SU-DHL-6 (cell line): ENCODE results near the gene B4GALNT4.

Source experiments
- EZH2phosphoT487 ChIP-seq: fragments of 200-600 bp; sonication (generic), shearing (Covaris generic); conservative IDR thresholded peaks from 2 replicates; pipeline ENCODE4 v1.6.1; 2018; ENCODE audit warnings: mild to moderate bottlenecking, antibody characterized with exemption, low read length, moderate library complexity, mixed read lengths
- TF ChIP-seq, protein P1 (sequence below): fragments of 200-600 bp; sonication (generic); IDR thresholded peaks from one replicate; pipeline ENCODE4 v1.5.1; 2017; ENCODE audit warnings: antibody characterized with exemption, mild to moderate bottlenecking, low read length, moderate library complexity; ENCODE audit not compliant: insufficient read depth, poor library complexity, severe bottlenecking

DNA sequence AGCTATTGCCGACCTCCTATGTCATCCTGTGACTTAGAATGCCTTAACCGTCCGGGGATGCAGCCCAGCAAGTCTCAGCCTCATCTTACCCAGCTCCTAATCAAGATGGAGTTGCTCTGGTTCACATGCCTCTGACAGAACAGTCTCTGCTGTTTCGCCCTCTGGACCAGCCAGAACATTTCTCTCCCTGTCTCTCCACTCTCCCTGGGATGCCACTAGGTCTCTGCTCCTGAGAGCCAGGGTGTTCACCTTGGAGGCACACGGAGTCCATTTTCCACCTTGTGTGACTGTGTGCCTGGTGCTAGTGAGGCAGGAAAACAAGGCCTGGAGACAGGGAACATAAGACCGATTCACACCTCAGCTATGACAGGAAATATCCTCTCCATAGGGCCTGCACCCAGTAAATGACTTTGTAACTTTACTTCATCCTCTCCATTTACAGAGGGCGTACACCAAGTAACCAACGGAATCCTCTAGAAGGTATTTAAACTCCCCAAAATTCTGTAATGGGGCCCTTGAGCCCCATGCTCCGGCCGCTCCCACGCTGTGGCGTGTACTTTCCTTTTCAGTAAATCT, 16.8 kb upstream of the B4GALNT4 start:
- TF ChIP-seq, protein P1, sequence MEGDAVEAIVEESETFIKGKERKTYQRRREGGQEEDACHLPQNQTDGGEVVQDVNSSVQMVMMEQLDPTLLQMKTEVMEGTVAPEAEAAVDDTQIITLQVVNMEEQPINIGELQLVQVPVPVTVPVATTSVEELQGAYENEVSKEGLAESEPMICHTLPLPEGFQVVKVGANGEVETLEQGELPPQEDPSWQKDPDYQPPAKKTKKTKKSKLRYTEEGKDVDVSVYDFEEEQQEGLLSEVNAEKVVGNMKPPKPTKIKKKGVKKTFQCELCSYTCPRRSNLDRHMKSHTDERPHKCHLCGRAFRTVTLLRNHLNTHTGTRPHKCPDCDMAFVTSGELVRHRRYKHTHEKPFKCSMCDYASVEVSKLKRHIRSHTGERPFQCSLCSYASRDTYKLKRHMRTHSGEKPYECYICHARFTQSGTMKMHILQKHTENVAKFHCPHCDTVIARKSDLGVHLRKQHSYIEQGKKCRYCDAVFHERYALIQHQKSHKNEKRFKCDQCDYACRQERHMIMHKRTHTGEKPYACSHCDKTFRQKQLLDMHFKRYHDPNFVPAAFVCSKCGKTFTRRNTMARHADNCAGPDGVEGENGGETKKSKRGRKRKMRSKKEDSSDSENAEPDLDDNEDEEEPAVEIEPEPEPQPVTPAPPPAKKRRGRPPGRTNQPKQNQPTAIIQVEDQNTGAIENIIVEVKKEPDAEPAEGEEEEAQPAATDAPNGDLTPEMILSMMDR: no peak
- TF ChIP-seq EZH2phosphoT487: no peak
